Chondrocyte (in vitro differentiated cells): ENCODE measurements around the gene CASP8AP2. TPM values are rescaled to one million over a fixed set of nuclear protein-coding genes. Genes with fewer than 3 reads are reported as not detected.
"Not testable (repeated sequence)": the region's sequence is repeated elsewhere in the genome, so short reads cannot be mapped to it uniquely, and the experiment has no call there.

Experiments used
- DNase-seq: peaks from one replicate; pipeline ENCODE4 v3.0.0; 2021; ENCODE audit warnings: mixed read lengths, low spot score
- H3K27ac Mint-ChIP-seq: one replicate; pipeline ENCODE4 v1.8.0; 2021; ENCODE audit warnings: mild to moderate bottlenecking, moderate library complexity, mixed read lengths; ENCODE audit not compliant: unreplicated experiment
- H3K27me3 Mint-ChIP-seq: 2 replicates; pipeline ENCODE4 v1.8.0; 2021; ENCODE audit warnings: low read depth, mixed read lengths
- H3K36me3 Mint-ChIP-seq: 2 replicates; pipeline ENCODE4 v1.8.0; 2021; ENCODE audit warnings: low read depth, mixed read lengths
- H3K4me1 Mint-ChIP-seq: 2 replicates; pipeline ENCODE4 v1.8.0; 2021; ENCODE audit warnings: low read depth, mild to moderate bottlenecking, mixed read lengths
- H3K4me3 Mint-ChIP-seq: one replicate; pipeline ENCODE4 v1.8.0; 2021; ENCODE audit warnings: mild to moderate bottlenecking, moderate library complexity, mixed read lengths; ENCODE audit not compliant: unreplicated experiment
- H3K9me3 Mint-ChIP-seq: 2 replicates; pipeline ENCODE4 v1.8.0; 2021; ENCODE audit warnings: low read depth, mixed read lengths
- CTCF ChIP-seq: fragments of 200-600 bp; sonication (generic); IDR thresholded peaks from 2 replicates; pipeline ENCODE4 v1.5.0; 2021; ENCODE audit warnings: antibody characterized with exemption, mild to moderate bottlenecking, moderate library complexity
- total RNA-seq: library from RNA; stranded (reverse); gene quantifications from 3 replicates; pipeline ENCODE4 v1.2.1, GENCODE V29; 2021

Gene CASP8AP2
- total RNA-seq, 1 donor from 2014 or later: 14.3 TPM

GRCh38 chr6:89834884-89835792 is 5.5 kb downstream of the CASP8AP2 start:
- no peaks in the 10 kb centered on the region for H3K27me3 Mint-ChIP-seq
- H3K4me3 Mint-ChIP-seq: no peak overlapping the region
- peaks cover 21% of the 10 kb centered on the region for H3K36me3 Mint-ChIP-seq
- DNase-seq: no peak
- peak overlapping the region; percentile 4 for H3K27ac Mint-ChIP-seq
- peaks cover 20% of the 10 kb centered on the region for H3K4me1 Mint-ChIP-seq
- TF ChIP-seq CTCF: no peak
- no peaks in the 10 kb centered on the region for H3K9me3 Mint-ChIP-seq

GRCh38 chr6:89836639-89837222 is 7.1 kb downstream of the CASP8AP2 start:
- no peak for TF ChIP-seq CTCF
- DNase-seq: no peak
- no peak overlapping the region for H3K4me3 Mint-ChIP-seq
- H3K27me3 Mint-ChIP-seq: no peaks in the 10 kb centered on the region
- peaks cover 12% of the 10 kb centered on the region for H3K4me1 Mint-ChIP-seq
- peaks cover 23% of the 10 kb centered on the region for H3K36me3 Mint-ChIP-seq
- no peak overlapping the region for H3K27ac Mint-ChIP-seq
- no peaks in the 10 kb centered on the region for H3K9me3 Mint-ChIP-seq

- Mint-ChIP-seq H3K9me3 (no peaks in the 10 kb centered on the region), H3K27ac (no peak overlapping the region), H3K4me1 (peaks cover 24% of the 10 kb centered on the region), H3K36me3 (peaks cover 12% of the 10 kb centered on the region), H3K4me3 (no peak overlapping the region), H3K27me3 (no peaks in the 10 kb centered on the region)
- no peak for TF ChIP-seq CTCF
- no peak for DNase-seq
These were observed 10.9 kb downstream of the CASP8AP2 start for GRCh38 chr6:89840538-89840937.

- H3K27ac Mint-ChIP-seq: no peak overlapping the region
- no peak for TF ChIP-seq CTCF
These were observed 12.5 kb downstream of the CASP8AP2 start for GRCh38 chr6:89842228-89842627.

GRCh38 chr6:89843070-89843469 is 13.4 kb downstream of the CASP8AP2 start:
- Mint-ChIP-seq H3K27ac (peak overlapping the region; percentile 37), H3K9me3 (no peaks in the 10 kb centered on the region), H3K4me3 (no peak overlapping the region), H3K36me3 (peaks cover 6% of the 10 kb centered on the region), H3K4me1 (peaks cover 23% of the 10 kb centered on the region), H3K27me3 (no peaks in the 10 kb centered on the region)
- DNase-seq: no peak
- no peak for TF ChIP-seq CTCF

More at GRCh38 chr6:89842228-89842627, 12.5 kb downstream of the CASP8AP2 start:
- Mint-ChIP-seq H3K4me1 (peaks cover 23% of the 10 kb centered on the region), H3K9me3 (no peaks in the 10 kb centered on the region), H3K27me3 (no peaks in the 10 kb centered on the region), H3K36me3 (peaks cover 8% of the 10 kb centered on the region), H3K4me3 (no peak overlapping the region)
- DNase-seq: no peak

GRCh38 chr6:89847513-89847912 is 17.8 kb downstream of the CASP8AP2 start:
- not testable (repeated sequence) for H3K27me3 Mint-ChIP-seq, H3K4me3 Mint-ChIP-seq, DNase-seq, H3K27ac Mint-ChIP-seq, H3K9me3 Mint-ChIP-seq, H3K36me3 Mint-ChIP-seq
- H3K4me1 Mint-ChIP-seq: peaks cover 11% of the 10 kb centered on the region
